ENCODE results near the gene ARHGAP11A.

The ARHGAP11A gene

GRCh38 chr15:32656496-32656895, 41.2 kb downstream of the ARHGAP11A start:
- DNase-seq = no peak

- peak in 1 of 2 donors; percentile 30 for DNase-seq
Observed at GRCh38 chr15:32657198-32657883, 42.0 kb downstream of the ARHGAP11A start.

GRCh38 chr15:32657941-32658340, 42.6 kb downstream of the ARHGAP11A start:
- no peak for DNase-seq

GRCh38 chr15:32659340-32660155, 44.2 kb downstream of the ARHGAP11A start:
- DNase-seq = no peak

- DNase-seq = no peak
Observed at GRCh38 chr15:32663671-32664070, 48.4 kb downstream of the ARHGAP11A start.

- no peak for DNase-seq
Observed at GRCh38 chr15:32664796-32665195, 49.5 kb downstream of the ARHGAP11A start.

GRCh38 chr15:32667321-32667720, 52.0 kb downstream of the ARHGAP11A start:
- DNase-seq = no peak

- no peak for DNase-seq
Observed at GRCh38 chr15:32668942-32669341, 53.6 kb downstream of the ARHGAP11A start.

GRCh38 chr15:32669896-32670611, 54.8 kb downstream of the ARHGAP11A start:
- DNase-seq = no peak

- no peak for DNase-seq
Observed at GRCh38 chr15:32670623-32671022, 55.3 kb downstream of the ARHGAP11A start.

- DNase-seq = no peak
Observed at GRCh38 chr15:32671339-32672325, 56.3 kb downstream of the ARHGAP11A start.

GRCh38 chr15:32674681-32675080, 59.4 kb downstream of the ARHGAP11A start:
- no peak for DNase-seq

- DNase-seq = no peak
Observed at GRCh38 chr15:32675466-32675865, 60.2 kb downstream of the ARHGAP11A start.

- no peak for DNase-seq
Observed at GRCh38 chr15:32676169-32676568, 60.9 kb downstream of the ARHGAP11A start.

GRCh38 chr15:32677238-32677750, 62.0 kb downstream of the ARHGAP11A start:
- DNase-seq = no peak

GRCh38 chr15:32679298-32679690, 64.0 kb downstream of the ARHGAP11A start:
- no peak for DNase-seq

GRCh38 chr15:32682569-32682968, 67.3 kb downstream of the ARHGAP11A start:
- DNase-seq = no peak

GRCh38 chr15:32682977-32683630, 67.8 kb downstream of the ARHGAP11A start:
- DNase-seq = no peak

GRCh38 chr15:32683906-32684584, 68.7 kb downstream of the ARHGAP11A start:
- peak in 1 of 2 donors; percentile 4 for DNase-seq

- DNase-seq = no peak
Observed at GRCh38 chr15:32685576-32685975, 70.3 kb downstream of the ARHGAP11A start.

GRCh38 chr15:32687556-32687955, 72.3 kb downstream of the ARHGAP11A start:
- DNase-seq = no peak

All from CD4-positive, alpha-beta T cell treated with Interleukin-1 beta for 1 hour (primary cell).